Nucleus accumbens (tissue), 56 donors: ENCODE results near the gene OGG1.

Experiments used
- DNase-seq, 56 donors: peaks; one replicate each; lab custom pipeline; 2025; lab: John Stamatoyannopoulos, UW

OGG1 gene

GRCh38 chr3:9781978-9782603 lies 32.3 kb downstream of the OGG1 start:
- DNase-seq, result no peak

GRCh38 chr3:9782770-9783169 lies 33.0 kb downstream of the OGG1 start:
- DNase-seq, result no peak

GRCh38 chr3:9783954-9784353 lies 34.2 kb downstream of the OGG1 start:
- peak in 17 of 56 donors; percentile 9 to 73 (median 42) for DNase-seq

- no peak for DNase-seq
Observed at GRCh38 chr3:9784965-9785364, 35.2 kb downstream of the OGG1 start.

- no peak for DNase-seq
Observed at GRCh38 chr3:9785602-9786001, 35.9 kb downstream of the OGG1 start.

- no peak for DNase-seq
Observed at GRCh38 chr3:9786209-9786739, 36.5 kb downstream of the OGG1 start.

- no peak for DNase-seq
Observed at GRCh38 chr3:9786825-9787669, 37.3 kb downstream of the OGG1 start.

- no peak for DNase-seq
Observed at GRCh38 chr3:9787714-9788113, 38.0 kb downstream of the OGG1 start.

- DNase-seq, result no peak
Observed at GRCh38 chr3:9791127-9791526, 41.4 kb downstream of the OGG1 start.

GRCh38 chr3:9791790-9792404 lies 42.1 kb downstream of the OGG1 start:
- no peak for DNase-seq

- peak; percentile 65 to 98 (median 92) for DNase-seq
Observed at GRCh38 chr3:9792405-9793160, 42.8 kb downstream of the OGG1 start, which contains the start of the genes ARPC4 and TADA3. Gene ARPC4 (plus strand): TSS chr3:9793082. CDS start chr3:9793122, 40 bp downstream. Gene TADA3 (minus strand): TSS chr3:9792473. CDS start chr3:9791466, 1,007 bp downstream.

- peak in 1 of 56 donors; percentile 44 for DNase-seq
Observed at GRCh38 chr3:9793161-9793781, 43.5 kb downstream of the OGG1 start.

- no peak for DNase-seq
Observed at GRCh38 chr3:9794400-9794799, 44.6 kb downstream of the OGG1 start.

GRCh38 chr3:9795207-9795606 lies 45.5 kb downstream of the OGG1 start:
- no peak for DNase-seq

GRCh38 chr3:9797196-9797945 lies 47.6 kb downstream of the OGG1 start:
- no peak for DNase-seq

- no peak for DNase-seq
Observed at GRCh38 chr3:9800529-9800928, 50.8 kb downstream of the OGG1 start.

GRCh38 chr3:9803494-9803893 lies 53.7 kb downstream of the OGG1 start:
- no peak for DNase-seq

GRCh38 chr3:9804996-9805395 lies 55.2 kb downstream of the OGG1 start:
- no peak for DNase-seq

GRCh38 chr3:9806137-9806536 lies 56.4 kb downstream of the OGG1 start:
- DNase-seq, result no peak
